HL-60 (cell line): ENCODE data around the gene KLHL26.

Experiments used
- DNase-seq, 2 experiments: peaks; one replicate each; pipeline ENCODE4 v3.0.0-alpha.2; 2010 to 2020; ENCODE audit warnings: low read depth in 1 of 2, low spot score in 1 of 2
- H3K27ac ChIP-seq: fragments of 250-450 bp; sonication (Bioruptor Pico); replicated peaks from 2 replicates; pipeline ENCODE4 v1.5.1; 2020; ENCODE audit warnings: mild to moderate bottlenecking, moderate library complexity
- H3K27me3 ChIP-seq: fragments of 250-450 bp; sonication (Bioruptor Pico); 2 replicates; pipeline ENCODE4 v1.5.1; 2021; ENCODE audit warnings: mild to moderate bottlenecking, moderate library complexity; ENCODE audit not compliant: insufficient read depth, poor library complexity, severe bottlenecking
- H3K4me3 ChIP-seq: replicated peaks from 2 replicates; pipeline ENCODE4 v1.5.1; 2011; ENCODE audit warnings: mild to moderate bottlenecking, control low read depth, low read length; ENCODE audit not compliant: insufficient read depth
- GABPA ChIP-seq: IDR thresholded peaks from 2 replicates; pipeline ENCODE4 v1.6.1; 2012; ENCODE audit warnings: low read depth
- POLR2AphosphoS5 ChIP-seq: IDR thresholded peaks from 2 replicates; pipeline ENCODE4 v1.6.1; 2012; ENCODE audit warnings: low read depth
- SPI1 ChIP-seq: IDR thresholded peaks from 2 replicates; pipeline ENCODE4 v1.6.1; 2012; ENCODE audit warnings: low read depth, mild to moderate bottlenecking, borderline replicate concordance
- TF ChIP-seq, protein P1 (sequence below): IDR thresholded peaks from 2 replicates; pipeline ENCODE4 v1.6.1; 2012; ENCODE audit warnings: low read depth; ENCODE audit not compliant: insufficient replicate concordance
- TF ChIP-seq, protein P2 (sequence below): IDR thresholded peaks from one replicate; pipeline ENCODE4 v1.5.1; 2011; ENCODE audit warnings: low read length, control low read depth, inconsistent platforms; ENCODE audit not compliant: insufficient read depth

Gene KLHL26

DNA sequence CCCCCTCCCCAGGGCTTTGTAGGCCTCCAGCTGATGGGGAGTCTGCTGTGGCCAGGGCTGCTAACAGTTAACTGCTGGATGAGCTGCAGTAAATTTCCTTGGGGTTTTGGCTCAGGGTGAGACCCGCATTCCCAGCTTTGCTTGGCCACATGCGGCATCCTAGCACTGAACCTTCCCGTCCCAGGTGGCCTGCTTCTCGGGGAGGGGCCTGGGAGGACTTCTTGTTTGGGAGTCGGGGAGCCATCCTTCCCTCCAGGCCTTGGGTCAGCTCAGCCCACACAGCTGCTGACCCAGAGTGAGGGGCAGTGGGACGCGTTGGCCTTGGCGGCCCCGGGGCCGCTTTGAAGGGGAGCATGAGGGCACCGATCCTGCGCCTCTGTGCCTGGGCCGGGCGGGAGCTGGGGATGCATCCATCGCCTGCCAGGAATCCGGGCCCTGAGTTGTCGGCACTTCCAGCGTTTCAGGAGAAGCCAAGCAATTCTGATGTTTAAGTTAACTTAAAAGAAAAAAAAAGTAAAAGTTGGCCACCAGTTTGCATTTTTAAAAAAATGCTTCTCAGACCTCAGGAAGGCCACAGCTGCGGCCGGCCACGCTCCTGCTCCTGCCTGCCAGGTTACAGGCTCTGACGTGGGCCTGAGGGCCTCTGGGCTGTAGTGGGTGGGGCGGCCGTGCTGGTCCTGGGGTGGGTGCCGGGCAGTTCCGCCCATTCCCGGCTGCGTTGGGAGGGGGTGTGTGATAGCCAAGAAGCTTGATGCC is 74.3 kb downstream of the KLHL26 start:
- Histone ChIP-seq H3K4me3 (no peak overlapping the region), H3K27ac (no peak overlapping the region), H3K27me3 (no peaks in the 10 kb centered on the region)
- TF ChIP-seq, protein P1, sequence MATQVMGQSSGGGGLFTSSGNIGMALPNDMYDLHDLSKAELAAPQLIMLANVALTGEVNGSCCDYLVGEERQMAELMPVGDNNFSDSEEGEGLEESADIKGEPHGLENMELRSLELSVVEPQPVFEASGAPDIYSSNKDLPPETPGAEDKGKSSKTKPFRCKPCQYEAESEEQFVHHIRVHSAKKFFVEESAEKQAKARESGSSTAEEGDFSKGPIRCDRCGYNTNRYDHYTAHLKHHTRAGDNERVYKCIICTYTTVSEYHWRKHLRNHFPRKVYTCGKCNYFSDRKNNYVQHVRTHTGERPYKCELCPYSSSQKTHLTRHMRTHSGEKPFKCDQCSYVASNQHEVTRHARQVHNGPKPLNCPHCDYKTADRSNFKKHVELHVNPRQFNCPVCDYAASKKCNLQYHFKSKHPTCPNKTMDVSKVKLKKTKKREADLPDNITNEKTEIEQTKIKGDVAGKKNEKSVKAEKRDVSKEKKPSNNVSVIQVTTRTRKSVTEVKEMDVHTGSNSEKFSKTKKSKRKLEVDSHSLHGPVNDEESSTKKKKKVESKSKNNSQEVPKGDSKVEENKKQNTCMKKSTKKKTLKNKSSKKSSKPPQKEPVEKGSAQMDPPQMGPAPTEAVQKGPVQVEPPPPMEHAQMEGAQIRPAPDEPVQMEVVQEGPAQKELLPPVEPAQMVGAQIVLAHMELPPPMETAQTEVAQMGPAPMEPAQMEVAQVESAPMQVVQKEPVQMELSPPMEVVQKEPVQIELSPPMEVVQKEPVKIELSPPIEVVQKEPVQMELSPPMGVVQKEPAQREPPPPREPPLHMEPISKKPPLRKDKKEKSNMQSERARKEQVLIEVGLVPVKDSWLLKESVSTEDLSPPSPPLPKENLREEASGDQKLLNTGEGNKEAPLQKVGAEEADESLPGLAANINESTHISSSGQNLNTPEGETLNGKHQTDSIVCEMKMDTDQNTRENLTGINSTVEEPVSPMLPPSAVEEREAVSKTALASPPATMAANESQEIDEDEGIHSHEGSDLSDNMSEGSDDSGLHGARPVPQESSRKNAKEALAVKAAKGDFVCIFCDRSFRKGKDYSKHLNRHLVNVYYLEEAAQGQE, result no peak
- TF ChIP-seq SPI1, result no peak
- no peak for DNase-seq

DNA sequence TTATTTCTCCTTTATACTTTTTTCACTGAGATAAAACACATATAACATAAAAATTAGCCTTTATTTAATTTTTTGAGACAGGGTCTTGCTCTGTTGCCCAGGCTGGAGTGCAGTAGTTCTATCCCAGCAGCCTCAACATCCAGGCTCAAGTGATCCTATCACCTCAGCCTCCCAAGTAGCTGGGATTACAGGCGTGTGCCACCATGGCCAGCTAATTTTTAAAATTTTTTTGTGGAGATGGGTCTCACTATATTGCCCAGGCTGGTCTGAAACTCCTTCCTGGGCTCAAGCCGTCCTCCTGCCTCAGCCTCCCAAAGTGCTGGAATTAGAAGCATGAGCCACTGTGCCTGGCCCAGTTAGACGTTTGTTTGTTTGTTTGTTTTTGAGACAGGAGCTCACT is 75.1 kb downstream of the KLHL26 start:
- Histone ChIP-seq H3K27ac (no peak overlapping the region), H3K27me3 (no peaks in the 10 kb centered on the region), H3K4me3 (no peak overlapping the region)
- no peak for TF ChIP-seq GABPA
- no peak for TF ChIP-seq SPI1
- TF ChIP-seq, protein P2, sequence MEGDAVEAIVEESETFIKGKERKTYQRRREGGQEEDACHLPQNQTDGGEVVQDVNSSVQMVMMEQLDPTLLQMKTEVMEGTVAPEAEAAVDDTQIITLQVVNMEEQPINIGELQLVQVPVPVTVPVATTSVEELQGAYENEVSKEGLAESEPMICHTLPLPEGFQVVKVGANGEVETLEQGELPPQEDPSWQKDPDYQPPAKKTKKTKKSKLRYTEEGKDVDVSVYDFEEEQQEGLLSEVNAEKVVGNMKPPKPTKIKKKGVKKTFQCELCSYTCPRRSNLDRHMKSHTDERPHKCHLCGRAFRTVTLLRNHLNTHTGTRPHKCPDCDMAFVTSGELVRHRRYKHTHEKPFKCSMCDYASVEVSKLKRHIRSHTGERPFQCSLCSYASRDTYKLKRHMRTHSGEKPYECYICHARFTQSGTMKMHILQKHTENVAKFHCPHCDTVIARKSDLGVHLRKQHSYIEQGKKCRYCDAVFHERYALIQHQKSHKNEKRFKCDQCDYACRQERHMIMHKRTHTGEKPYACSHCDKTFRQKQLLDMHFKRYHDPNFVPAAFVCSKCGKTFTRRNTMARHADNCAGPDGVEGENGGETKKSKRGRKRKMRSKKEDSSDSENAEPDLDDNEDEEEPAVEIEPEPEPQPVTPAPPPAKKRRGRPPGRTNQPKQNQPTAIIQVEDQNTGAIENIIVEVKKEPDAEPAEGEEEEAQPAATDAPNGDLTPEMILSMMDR, result no peak
- TF ChIP-seq, protein P1, result no peak
- TF ChIP-seq POLR2AphosphoS5, result no peak
- no peak for DNase-seq

DNA sequence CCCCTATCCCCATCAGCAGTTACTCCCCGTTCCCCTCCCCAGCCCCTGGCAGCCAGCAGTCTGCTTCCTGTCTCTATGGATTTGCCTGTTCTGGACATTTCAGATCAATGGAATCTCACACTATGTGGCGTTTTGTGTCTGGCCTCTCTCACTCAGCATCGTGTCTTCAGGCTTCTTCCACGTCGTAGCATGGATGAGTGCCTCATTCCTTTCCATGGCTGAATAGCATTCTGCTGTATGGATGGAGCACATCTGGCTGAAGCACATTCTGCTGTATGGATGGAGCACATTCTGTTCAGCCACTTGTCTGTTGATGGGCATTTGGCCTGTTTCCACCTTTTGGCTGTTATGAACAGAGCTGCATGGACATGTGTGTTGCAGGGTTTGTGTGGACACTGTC is 76.2 kb downstream of the KLHL26 start:
- H3K27ac ChIP-seq, result no peak overlapping the region
- TF ChIP-seq GABPA, result no peak
- TF ChIP-seq, protein P2, result no peak
- TF ChIP-seq, protein P1, result no peak
- TF ChIP-seq SPI1, result no peak
- no peak for TF ChIP-seq POLR2AphosphoS5
- H3K27me3 ChIP-seq, result no peaks in the 10 kb centered on the region

More for the DNA sequence above, 76.2 kb downstream of the KLHL26 start:
- DNase-seq, result no peak
- no peak overlapping the region for H3K4me3 ChIP-seq
